ENCODE measurements around the gene TMPRSS6. TPM values are rescaled to one million over a fixed set of nuclear protein-coding genes. Genes with fewer than 3 reads are reported as not detected.

Gene TMPRSS6
- total RNA-seq, 1 experiment from 2014 or later, result not detected

- H3K4me3 ChIP-seq, result no peak overlapping the region
- no peak overlapping the region for H3K27ac ChIP-seq
- no peaks in the 10 kb centered on the region for H3K27me3 ChIP-seq
- no peaks in the 10 kb centered on the region for H3K9me3 ChIP-seq (replicated peaks)
- no peak for DNase-seq
- H3K4me1 ChIP-seq, result no peaks in the 10 kb centered on the region
- no peaks in the 10 kb centered on the region for H3K36me3 ChIP-seq
These were observed 4.2 kb upstream of the TMPRSS6 start for GRCh38 chr22:37113757-37114156.

DNA sequence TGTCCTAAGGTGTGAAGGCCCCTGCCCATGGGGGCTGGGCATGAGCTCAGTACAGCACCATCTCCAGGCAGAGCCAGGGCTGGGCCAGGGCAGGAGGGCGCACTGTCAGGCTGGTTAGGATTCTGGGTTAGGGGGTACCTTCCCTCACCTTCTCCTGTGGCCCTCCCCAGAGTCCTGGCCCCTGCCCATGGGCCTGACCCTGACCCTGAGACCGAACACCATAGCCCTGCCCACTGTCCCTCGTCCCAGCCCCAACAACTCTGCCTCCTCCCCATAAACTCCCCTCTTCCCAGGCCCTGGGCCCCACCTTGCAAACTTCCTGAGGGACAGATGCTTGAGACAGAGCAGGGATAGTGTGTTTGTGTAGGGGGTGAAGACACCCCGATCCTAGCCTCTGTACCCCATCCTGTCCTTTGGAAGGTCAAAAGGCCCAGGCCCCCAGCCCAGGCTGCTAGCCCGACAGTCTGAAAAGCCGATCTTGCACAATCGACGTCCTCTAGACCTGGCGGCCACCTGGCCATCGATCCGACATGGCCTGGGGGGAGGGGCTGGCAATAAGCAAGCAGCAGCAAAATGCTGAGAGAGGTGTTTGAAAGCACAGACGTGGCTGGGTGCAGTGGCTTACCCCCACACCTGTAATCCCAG lies 2.7 kb upstream of the TMPRSS6 start:
- Histone ChIP-seq H3K27me3 (no peaks in the 10 kb centered on the region), H3K27ac (no peak overlapping the region), H3K4me3 (no peak overlapping the region), H3K9me3 (replicated peaks) (no peaks in the 10 kb centered on the region), H3K4me1 (no peaks in the 10 kb centered on the region), H3K36me3 (no peaks in the 10 kb centered on the region)
- no peak for DNase-seq

DNA sequence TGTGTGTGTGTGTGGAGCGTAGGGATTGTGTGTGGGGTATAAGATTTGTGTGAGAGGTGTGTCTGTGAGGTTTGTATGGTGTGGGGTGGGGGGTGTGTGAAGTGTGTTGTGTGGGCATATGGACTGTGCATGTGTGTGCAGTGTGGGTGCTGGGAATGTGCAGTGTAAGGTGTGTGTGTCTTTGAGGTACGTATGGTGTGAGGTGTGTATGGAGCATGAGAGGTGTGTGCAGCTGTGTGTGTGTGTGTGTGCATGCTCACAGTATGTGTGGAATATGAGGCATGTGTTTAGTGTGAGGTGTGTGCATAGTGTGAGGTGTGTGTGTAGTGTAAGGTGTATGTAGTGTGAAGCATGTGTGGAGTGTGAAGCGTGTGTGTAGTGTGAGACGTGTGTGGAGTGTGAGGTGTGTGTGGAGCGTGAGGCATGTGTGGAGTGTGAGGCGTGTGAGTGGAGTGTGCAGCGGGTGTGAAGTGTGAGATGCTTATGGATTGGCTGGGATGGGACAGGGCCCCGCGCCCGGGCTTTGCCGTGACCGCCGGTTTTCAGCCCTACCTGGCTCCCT lies 1.7 kb upstream of the TMPRSS6 start:
- Histone ChIP-seq H3K27ac (no peak overlapping the region), H3K9me3 (replicated peaks) (no peaks in the 10 kb centered on the region), H3K36me3 (no peaks in the 10 kb centered on the region), H3K4me1 (no peaks in the 10 kb centered on the region), H3K4me3 (no peak overlapping the region), H3K27me3 (no peaks in the 10 kb centered on the region)
- no peak for DNase-seq

- H3K9me3 ChIP-seq (replicated peaks), result no peaks in the 10 kb centered on the region
- no peak for DNase-seq
- no peak overlapping the region for H3K4me3 ChIP-seq
- peaks cover 7% of the 10 kb centered on the region for H3K27me3 ChIP-seq
- no peaks in the 10 kb centered on the region for H3K36me3 ChIP-seq
- no peak overlapping the region for H3K27ac ChIP-seq
- no peaks in the 10 kb centered on the region for H3K4me1 ChIP-seq
These were observed 1.5 kb downstream of the TMPRSS6 start for GRCh38 chr22:37107816-37108621.

DNA sequence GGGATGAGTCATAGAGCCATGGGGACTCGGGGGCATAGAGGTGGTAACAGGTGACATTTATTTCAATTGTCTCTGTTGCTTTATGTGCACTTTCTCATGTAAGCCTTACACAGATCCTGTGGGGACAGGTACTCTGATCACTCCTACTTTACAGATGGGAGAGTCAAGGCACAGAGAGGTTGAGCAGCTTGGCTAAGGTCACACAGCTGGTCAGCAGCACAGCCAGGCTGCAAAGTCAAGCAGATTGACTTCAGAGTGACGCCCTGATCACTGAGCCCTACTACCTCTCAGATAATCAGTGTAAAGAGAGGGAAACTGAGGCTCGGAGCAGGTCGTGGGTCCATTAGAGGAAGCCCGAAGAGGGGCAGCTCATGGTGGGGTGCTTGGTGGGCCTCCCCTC lies 3.5 kb downstream of the TMPRSS6 start:
- Histone ChIP-seq H3K4me3 (no peak overlapping the region), H3K27me3 (peaks cover 10% of the 10 kb centered on the region), H3K36me3 (no peaks in the 10 kb centered on the region), H3K4me1 (no peaks in the 10 kb centered on the region), H3K9me3 (replicated peaks) (no peaks in the 10 kb centered on the region), H3K27ac (no peak overlapping the region)
- no peak for DNase-seq

DNA sequence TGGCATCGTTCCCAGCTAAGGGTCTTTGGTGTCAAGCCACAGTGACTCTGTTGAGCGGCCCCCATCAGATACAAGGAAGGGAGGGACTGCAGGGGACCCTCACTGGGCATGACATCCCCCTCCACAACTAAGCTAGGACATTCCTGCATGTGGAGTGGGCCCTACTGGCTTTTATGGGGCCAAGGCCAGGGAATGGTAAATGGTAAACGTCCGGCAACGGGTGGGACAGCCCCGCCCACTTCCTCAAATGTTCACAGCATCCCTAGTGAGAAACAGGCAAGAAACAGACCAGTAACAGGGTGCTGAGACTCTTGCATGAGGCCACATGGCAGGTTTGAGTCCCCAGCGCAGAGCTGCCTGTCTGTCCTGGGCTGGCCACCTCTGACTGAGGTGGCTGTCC lies 4.4 kb downstream of the TMPRSS6 start:
- no peak for DNase-seq
- H3K4me3 ChIP-seq, result no peak overlapping the region
- H3K27me3 ChIP-seq, result peaks cover 10% of the 10 kb centered on the region

DNA sequence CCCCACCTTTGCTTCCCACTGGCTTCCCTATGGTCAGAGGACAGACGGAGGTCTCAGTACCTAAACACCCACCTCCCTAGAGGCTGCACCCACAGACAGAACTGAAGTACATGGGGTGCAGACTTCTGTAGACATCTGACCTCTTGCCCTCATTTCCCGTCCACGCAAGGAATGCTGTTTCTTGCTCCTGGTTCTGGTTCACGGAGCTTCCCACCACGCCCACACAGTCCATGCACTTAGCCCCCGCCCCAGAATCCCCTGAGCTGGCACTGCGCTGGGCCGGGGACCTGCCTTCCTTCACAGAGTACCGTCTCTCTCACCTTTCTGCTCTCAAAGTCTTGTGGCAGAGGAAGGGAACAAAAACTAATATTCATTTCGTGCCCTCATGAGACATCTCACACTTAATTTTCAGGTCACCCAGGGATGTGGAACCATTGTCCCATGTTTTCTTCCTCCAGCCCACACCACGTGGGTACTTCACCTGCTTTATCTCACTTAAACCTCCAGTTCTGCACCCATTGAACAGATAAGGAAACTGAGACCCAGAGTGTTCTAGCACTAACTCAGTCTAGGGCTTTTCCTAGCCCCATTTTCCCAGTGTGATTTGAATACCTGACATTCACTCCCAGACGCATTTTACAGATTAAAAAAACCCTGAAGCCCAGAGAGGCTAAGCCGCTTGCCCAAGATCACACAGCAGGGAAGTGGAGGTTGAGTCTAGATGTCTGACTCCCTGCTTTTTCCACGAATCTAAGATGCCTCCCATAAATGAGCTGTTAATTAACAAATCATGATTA lies 5.7 kb downstream of the TMPRSS6 start:
- no peak overlapping the region for H3K27ac ChIP-seq
- DNase-seq, result no peak
- no peaks in the 10 kb centered on the region for H3K36me3 ChIP-seq
- no peak overlapping the region for H3K4me3 ChIP-seq
- peaks cover 10% of the 10 kb centered on the region for H3K27me3 ChIP-seq
- no peaks in the 10 kb centered on the region for H3K4me1 ChIP-seq
- H3K9me3 ChIP-seq (replicated peaks), result no peaks in the 10 kb centered on the region

More for the DNA sequence above, 4.4 kb downstream of the TMPRSS6 start:
- Histone ChIP-seq H3K9me3 (replicated peaks) (no peaks in the 10 kb centered on the region), H3K36me3 (no peaks in the 10 kb centered on the region), H3K27ac (no peak overlapping the region), H3K4me1 (no peaks in the 10 kb centered on the region)

DNA sequence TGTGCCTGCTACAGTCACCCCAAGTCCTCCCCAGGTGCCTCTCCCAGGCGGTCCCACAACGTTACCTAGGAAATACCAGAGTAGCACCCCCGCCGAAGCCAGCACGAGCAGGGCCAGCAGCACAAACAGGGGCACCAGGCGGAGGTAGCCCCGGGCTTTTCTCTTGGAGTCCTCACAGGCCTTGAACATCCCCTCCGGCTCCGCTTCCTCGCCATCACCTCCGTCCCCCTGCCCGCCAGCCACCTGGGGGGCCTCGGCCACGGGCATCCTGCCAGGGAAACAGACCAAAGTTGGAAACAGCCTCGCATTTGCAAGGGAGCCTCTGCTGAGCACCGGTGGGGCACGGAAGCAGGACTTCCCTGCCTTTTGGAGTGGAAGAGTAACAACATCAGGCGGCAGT lies 6.4 kb downstream of the TMPRSS6 start:
- no peak for DNase-seq
- Histone ChIP-seq H3K4me3 (no peak overlapping the region), H3K27ac (no peak overlapping the region), H3K9me3 (replicated peaks) (no peaks in the 10 kb centered on the region), H3K4me1 (no peaks in the 10 kb centered on the region), H3K36me3 (no peaks in the 10 kb centered on the region), H3K27me3 (peaks cover 10% of the 10 kb centered on the region)

GRCh38 chr22:37101311-37102066 lies 8.0 kb downstream of the TMPRSS6 start:
- no peaks in the 10 kb centered on the region for H3K36me3 ChIP-seq
- no peaks in the 10 kb centered on the region for H3K4me1 ChIP-seq
- H3K9me3 ChIP-seq (replicated peaks), result no peaks in the 10 kb centered on the region
- DNase-seq, result no peak
- peaks cover 10% of the 10 kb centered on the region for H3K27me3 ChIP-seq
- H3K27ac ChIP-seq, result no peak overlapping the region
- H3K4me3 ChIP-seq, result no peak overlapping the region

DNA sequence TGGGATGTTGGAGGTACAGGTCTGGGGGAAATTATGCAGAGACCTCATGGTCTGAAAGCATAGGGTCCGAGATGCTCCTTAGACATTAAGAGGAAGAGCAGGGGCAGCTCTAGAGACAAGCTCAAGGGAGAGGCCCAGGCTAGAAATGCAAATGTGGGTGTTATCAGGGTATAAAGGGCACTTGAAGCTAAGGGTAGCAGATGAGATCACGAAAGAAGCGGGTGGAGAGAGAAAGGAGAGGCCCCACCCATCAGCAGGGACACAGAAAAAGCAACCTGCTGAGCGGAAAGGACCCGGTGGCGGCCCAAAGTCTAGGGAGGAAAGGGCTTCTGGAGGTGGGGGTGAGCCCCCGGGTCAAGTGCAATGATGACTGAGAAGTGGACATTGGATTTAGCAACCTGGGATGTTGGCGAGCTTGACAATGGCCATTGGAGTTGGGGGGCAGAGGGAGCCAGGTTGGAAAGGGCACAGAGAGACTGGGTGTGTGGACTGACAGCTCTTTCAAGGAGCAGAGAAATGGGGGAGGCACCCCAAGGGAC lies 8.9 kb downstream of the TMPRSS6 start:
- H3K9me3 ChIP-seq (replicated peaks), result no peaks in the 10 kb centered on the region
- no peaks in the 10 kb centered on the region for H3K36me3 ChIP-seq
- H3K4me3 ChIP-seq, result no peak overlapping the region
- H3K4me1 ChIP-seq, result no peaks in the 10 kb centered on the region
- peaks cover 10% of the 10 kb centered on the region for H3K27me3 ChIP-seq
- H3K27ac ChIP-seq, result no peak overlapping the region
- DNase-seq, result no peak

GRCh38 chr22:37098976-37099591 lies 10.4 kb downstream of the TMPRSS6 start:
- no peak for DNase-seq
- Histone ChIP-seq H3K4me1 (no peaks in the 10 kb centered on the region), H3K36me3 (no peaks in the 10 kb centered on the region), H3K4me3 (no peak overlapping the region), H3K27ac (no peak overlapping the region), H3K9me3 (replicated peaks) (no peaks in the 10 kb centered on the region), H3K27me3 (peaks cover 11% of the 10 kb centered on the region)

- no peak for DNase-seq
- Histone ChIP-seq H3K27me3 (peaks cover 7% of the 10 kb centered on the region; the same call in 1 of the 2 replicates), H3K27ac (no peak overlapping the region), H3K4me1 (no peaks in the 10 kb centered on the region), H3K4me3 (no peak overlapping the region), H3K36me3 (no peaks in the 10 kb centered on the region), H3K9me3 (replicated peaks) (no peaks in the 10 kb centered on the region)
These were observed 12.2 kb downstream of the TMPRSS6 start for GRCh38 chr22:37097346-37097745.

GRCh38 chr22:37095113-37095512 lies 14.4 kb downstream of the TMPRSS6 start:
- no peak for DNase-seq
- no peaks in the 10 kb centered on the region for H3K9me3 ChIP-seq (replicated peaks)
- H3K27ac ChIP-seq, result no peak overlapping the region
- H3K36me3 ChIP-seq, result no peaks in the 10 kb centered on the region
- H3K27me3 ChIP-seq, result peaks cover 4% of the 10 kb centered on the region; the same call in 1 of the 2 replicates
- H3K4me3 ChIP-seq, result no peak overlapping the region
- no peaks in the 10 kb centered on the region for H3K4me1 ChIP-seq

DNA sequence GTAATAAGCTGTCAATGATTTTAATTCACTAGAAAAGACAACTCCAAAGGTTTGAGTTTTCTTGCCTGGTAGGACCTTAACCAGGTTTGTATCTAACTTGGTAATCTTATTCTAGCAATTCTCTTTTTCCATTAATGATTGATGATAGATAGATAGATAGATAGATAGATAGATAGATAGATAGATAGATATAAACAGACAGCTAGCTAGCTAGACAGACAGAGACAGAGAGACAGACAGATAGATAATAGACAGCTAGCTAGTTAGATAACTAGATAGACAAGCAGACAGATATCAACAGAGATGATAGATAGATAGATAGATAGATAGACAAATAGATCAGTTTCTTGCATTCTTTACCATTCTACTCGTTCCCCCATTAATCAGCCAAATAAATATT lies 15.3 kb downstream of the TMPRSS6 start:
- no peaks in the 10 kb centered on the region for H3K36me3 ChIP-seq
- H3K27me3 ChIP-seq, result peaks cover 4% of the 10 kb centered on the region; the same call in 1 of the 2 replicates
- H3K9me3 ChIP-seq (replicated peaks), result no peaks in the 10 kb centered on the region
- DNase-seq, result no peak
- no peaks in the 10 kb centered on the region for H3K4me1 ChIP-seq
- no peak overlapping the region for H3K27ac ChIP-seq
- no peak overlapping the region for H3K4me3 ChIP-seq

Data from SJCRH30 (cell line).